ENCODE results near the gene TNFSF12.

The TNFSF12 gene

GRCh38 chr17:7544911-7545310, 3.9 kb upstream of the TNFSF12 start:
- DNase-seq, result no peak

GRCh38 chr17:7549401-7550055, 670 bp downstream of the TNFSF12 start:
- DNase-seq, result peak; percentile 39 to 47

GRCh38 chr17:7550344-7550743, 1.5 kb downstream of the TNFSF12 start:
- no peak for DNase-seq

- DNase-seq, result no peak
Measured at GRCh38 chr17:7551396-7551795, 2.5 kb downstream of the TNFSF12 start.

- DNase-seq, result peak; percentile 51 to 63
Measured at GRCh38 chr17:7552621-7553051, 3.8 kb downstream of the TNFSF12 start.

GRCh38 chr17:7553356-7553755, 4.5 kb downstream of the TNFSF12 start:
- no peak for DNase-seq

GRCh38 chr17:7555320-7555948, 6.6 kb downstream of the TNFSF12 start:
- no peak for DNase-seq

GRCh38 chr17:7556627-7557026, 7.8 kb downstream of the TNFSF12 start:
- no peak for DNase-seq

GRCh38 chr17:7557147-7557764, 8.4 kb downstream of the TNFSF12 start:
- DNase-seq, result no peak

GRCh38 chr17:7557775-7558543, 9.1 kb downstream of the TNFSF12 start:
- peak in 1 of 2 donors; percentile 75 for DNase-seq

GRCh38 chr17:7558544-7559319, 9.9 kb downstream of the TNFSF12 start, which contains the start of gene TNFSF13:
Gene TNFSF13, plus strand, starts transcription at chr17:7558750. Its CDS starts 290 bp downstream, at chr17:7559040.
- no peak for DNase-seq

GRCh38 chr17:7559320-7560171, 10.7 kb downstream of the TNFSF12 start:
- no peak for DNase-seq

- DNase-seq, result peak; percentile 65 to 66
Measured at GRCh38 chr17:7560172-7561027, 11.5 kb downstream of the TNFSF12 start.

- peak; percentile 86 for DNase-seq
Measured at GRCh38 chr17:7561028-7561575, 12.2 kb downstream of the TNFSF12 start.

GRCh38 chr17:7561589-7562207, 12.8 kb downstream of the TNFSF12 start, which contains the start of gene SENP3:
Gene SENP3, plus strand, starts transcription at chr17:7561919. Its CDS starts 1,158 bp downstream, at chr17:7563077.
- DNase-seq, result peak; percentile 92 to 94

GRCh38 chr17:7562208-7562605, 13.3 kb downstream of the TNFSF12 start:
- DNase-seq, result no peak

GRCh38 chr17:7563115-7563869, 14.4 kb downstream of the TNFSF12 start:
- DNase-seq, result no peak

- DNase-seq, result no peak
Measured at GRCh38 chr17:7569571-7569970, 20.7 kb downstream of the TNFSF12 start.

- no peak for DNase-seq
Measured at GRCh38 chr17:7570351-7570750, 21.5 kb downstream of the TNFSF12 start.

Measured in CD4-positive, alpha-beta T cell treated with Interleukin-4 for 1 hour (primary cell).